ENCODE measurements around the gene USP54. TPM values are rescaled to one million over a fixed set of nuclear protein-coding genes. Genes with fewer than 3 reads are reported as not detected.

Gene USP54
- total and polyA plus RNA-seq, 2 experiments from 2014 or later: 4.2 to 6.8 TPM

DNA sequence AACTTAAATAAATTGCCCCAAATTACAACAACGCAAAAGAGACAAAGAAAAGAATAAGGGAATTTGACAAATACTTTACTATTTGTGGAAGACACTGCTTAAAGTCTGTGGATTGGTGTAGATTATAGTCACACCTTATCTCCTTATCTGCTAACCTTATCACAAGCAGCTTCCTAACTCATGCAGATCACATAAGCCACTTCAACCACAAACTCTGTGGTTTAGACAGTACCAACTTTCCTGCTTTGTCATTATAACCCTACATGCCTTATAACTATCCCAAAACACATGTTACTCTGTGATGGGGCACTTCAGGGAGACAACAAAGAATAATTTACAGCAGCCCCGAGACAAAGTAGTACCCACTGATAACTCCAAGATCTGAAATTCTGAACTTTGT, 53.9 kb downstream of the USP54 start:
- no peaks in the 10 kb centered on the region for H3K79me2 ChIP-seq (ENCODE audit: insufficient read depth)
- H3K9me3 ChIP-seq (ENCODE audit: low read depth): no peaks in the 10 kb centered on the region
- in situ Hi-C loops (cut with MboI): no loop called here
- H4K20me1 ChIP-seq (ENCODE audit: insufficient read depth): no peaks in the 10 kb centered on the region
- H3K9ac ChIP-seq: no peak overlapping the region
- no peak overlapping the region for H3K27ac ChIP-seq
- no peaks in the 10 kb centered on the region for H3K9me2 ChIP-seq (ENCODE audit: insufficient read depth)
- WGBS, 2 experiments (ENCODE audit: low coverage in 1 of 2, low lambda C conversion rate in 2 of 2, missing lambda C conversion rate in 2 of 2): 97 to 98% methylated on average over 2 of the region's 2 CpGs
- no peak for TF ChIP-seq EZH2phosphoT487 (IDR thresholded peaks at IDR 0.05; ENCODE audit: insufficient read depth, low read depth)
- no peak for TF ChIP-seq EZH2 (IDR thresholded peaks at IDR 0.05; ENCODE audit: insufficient read depth, poor library complexity, severe bottlenecking)
- H3K4me1 ChIP-seq (ENCODE audit: insufficient read depth): no peaks in the 10 kb centered on the region
- H2AFZ ChIP-seq: no peak overlapping the region
- no peaks in the 10 kb centered on the region for H3K36me3 ChIP-seq (ENCODE audit: low read depth)
- no peak for DNase-seq
- H3K27me3 ChIP-seq (replicated peaks; ENCODE audit: insufficient read depth): no peaks in the 10 kb centered on the region
- no peak overlapping the region for H3K4me2 ChIP-seq (ENCODE audit: unreplicated experiment)
- no peaks in the 10 kb centered on the region for H3F3A ChIP-seq (ENCODE audit: insufficient read depth)
- no peak overlapping the region for H3K4me3 ChIP-seq

DNA sequence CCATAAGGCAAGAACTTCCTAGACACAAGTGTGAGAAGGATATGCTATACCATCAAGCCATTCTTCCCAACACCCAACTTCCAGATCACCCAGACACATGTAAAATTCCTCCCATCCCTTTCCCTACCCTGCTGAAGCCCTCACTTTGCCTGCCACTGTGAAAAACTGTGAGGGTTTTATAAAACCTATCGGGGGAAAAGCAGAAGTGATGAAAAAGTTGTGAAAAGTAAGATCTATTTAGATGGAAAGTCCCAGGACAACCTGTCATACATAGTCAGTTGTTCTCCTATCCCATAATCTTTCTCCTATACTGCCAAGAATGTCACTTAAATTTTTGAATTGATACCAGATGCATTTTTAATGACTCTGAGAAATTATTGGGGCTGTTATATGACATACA, 56.3 kb downstream of the USP54 start:
- in situ Hi-C loops (cut with MboI): loop anchor here (5.0 kb wide), 1 partner anchor 107 kb away; the partner anchor contains the start of gene MYOZ1
- 84 to 91% methylated on average over 1 of the region's 1 CpG for WGBS, 2 experiments (ENCODE audit: low coverage in 1 of 2, low lambda C conversion rate in 2 of 2, missing lambda C conversion rate in 2 of 2)
- H3K27me3 ChIP-seq (replicated peaks; ENCODE audit: insufficient read depth): no peaks in the 10 kb centered on the region
- H3K4me1 ChIP-seq (ENCODE audit: insufficient read depth): no peaks in the 10 kb centered on the region
- TF ChIP-seq EZH2phosphoT487 (IDR thresholded peaks at IDR 0.05; ENCODE audit: insufficient read depth, low read depth) (no peak), EZH2 (IDR thresholded peaks at IDR 0.05; ENCODE audit: insufficient read depth, poor library complexity, severe bottlenecking) (no peak)
- H3K4me3 ChIP-seq: no peak overlapping the region
- no peaks in the 10 kb centered on the region for H3F3A ChIP-seq (ENCODE audit: insufficient read depth)
- no peaks in the 10 kb centered on the region for H3K36me3 ChIP-seq (ENCODE audit: low read depth)
- H2AFZ ChIP-seq: no peak overlapping the region
- no peak for DNase-seq
- no peaks in the 10 kb centered on the region for H3K9me3 ChIP-seq (ENCODE audit: low read depth)
- H4K20me1 ChIP-seq (ENCODE audit: insufficient read depth): no peaks in the 10 kb centered on the region
- no peaks in the 10 kb centered on the region for H3K79me2 ChIP-seq (ENCODE audit: insufficient read depth)
- H3K9ac ChIP-seq: no peak overlapping the region
- H3K27ac ChIP-seq: no peak overlapping the region
- H3K9me2 ChIP-seq (ENCODE audit: insufficient read depth): no peaks in the 10 kb centered on the region
- no peak overlapping the region for H3K4me2 ChIP-seq (ENCODE audit: unreplicated experiment)

DNA sequence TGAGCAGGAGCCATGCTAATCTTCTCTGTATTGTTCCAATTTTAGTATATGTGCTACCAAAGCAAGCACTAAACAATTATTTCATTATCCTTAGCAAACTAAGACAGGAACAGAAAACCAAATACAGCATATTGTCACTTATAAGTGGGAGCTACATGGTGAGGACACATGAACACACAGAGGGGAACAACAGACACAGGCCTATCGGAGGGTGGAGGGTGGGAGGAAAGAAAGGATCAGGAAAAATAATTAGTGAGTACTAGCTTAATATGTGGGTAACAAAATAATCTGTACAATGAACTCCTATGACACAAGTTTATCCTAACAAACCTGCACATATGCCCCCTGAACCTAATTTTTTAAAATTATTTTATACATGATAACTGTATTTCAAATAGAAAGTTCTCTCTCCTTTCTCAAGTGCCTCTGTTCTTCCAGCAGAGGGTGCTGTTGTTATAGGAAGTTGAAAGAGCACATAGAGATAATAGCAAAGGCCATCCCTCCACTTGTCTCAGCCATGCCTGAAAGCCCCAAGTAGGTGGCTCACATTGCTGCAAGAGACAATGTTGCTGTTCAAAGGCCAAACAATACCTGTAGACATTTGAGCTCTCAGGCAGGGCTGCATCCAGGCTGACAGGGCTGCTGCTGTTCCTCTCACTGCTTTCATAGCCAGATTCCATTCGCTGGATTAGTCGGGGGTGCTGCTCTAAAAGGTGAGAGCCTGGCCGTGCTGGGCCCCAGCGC, 61.9 kb downstream of the USP54 start:
- in situ Hi-C loops (cut with MboI): no loop called here
- Histone ChIP-seq H3K79me2 (ENCODE audit: insufficient read depth) (no peaks in the 10 kb centered on the region), H3K4me2 (ENCODE audit: unreplicated experiment) (no peak overlapping the region), H3K4me1 (ENCODE audit: insufficient read depth) (no peaks in the 10 kb centered on the region), H3K27me3 (replicated peaks; ENCODE audit: insufficient read depth) (no peaks in the 10 kb centered on the region), H4K20me1 (ENCODE audit: insufficient read depth) (no peaks in the 10 kb centered on the region), H3K4me3 (no peak overlapping the region), H2AFZ (no peak overlapping the region), H3K9ac (no peak overlapping the region), H3K9me2 (ENCODE audit: insufficient read depth) (no peaks in the 10 kb centered on the region), H3K27ac (no peak overlapping the region), H3K9me3 (ENCODE audit: low read depth) (no peaks in the 10 kb centered on the region), H3K36me3 (ENCODE audit: low read depth) (no peaks in the 10 kb centered on the region), H3F3A (ENCODE audit: insufficient read depth) (no peaks in the 10 kb centered on the region)
- WGBS, 2 experiments (ENCODE audit: low coverage in 1 of 2, low lambda C conversion rate in 2 of 2, missing lambda C conversion rate in 2 of 2): 97 to 100% methylated on average over 5 of the region's 5 CpGs
- TF ChIP-seq EZH2 (IDR thresholded peaks at IDR 0.05; ENCODE audit: insufficient read depth, poor library complexity, severe bottlenecking): no peak
- TF ChIP-seq EZH2phosphoT487 (IDR thresholded peaks at IDR 0.05; ENCODE audit: insufficient read depth, low read depth): no peak
- DNase-seq: peak; percentile 87

DNA sequence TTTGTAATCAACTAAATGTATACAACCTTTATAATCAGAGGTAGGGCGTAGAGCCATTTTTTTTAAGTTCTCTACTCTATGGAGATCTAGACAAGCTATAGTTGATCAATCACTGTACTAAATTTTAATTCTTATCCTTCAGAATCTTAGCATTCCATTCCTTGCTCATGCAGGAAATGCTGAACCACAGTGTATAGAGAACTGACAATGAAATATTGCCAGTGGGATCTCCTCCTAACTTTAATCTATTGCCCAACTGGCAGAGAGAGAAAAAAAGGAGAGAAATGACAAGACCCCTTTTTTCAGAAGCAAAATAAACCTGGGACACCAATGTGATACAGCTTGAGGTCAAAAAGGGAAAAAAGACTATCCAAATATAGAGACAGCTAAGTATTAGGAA, 68.9 kb downstream of the USP54 start:
- no peak for TF ChIP-seq EZH2phosphoT487 (IDR thresholded peaks at IDR 0.05; ENCODE audit: insufficient read depth, low read depth)
- TF ChIP-seq EZH2 (IDR thresholded peaks at IDR 0.05; ENCODE audit: insufficient read depth, poor library complexity, severe bottlenecking): no peak
- H3F3A ChIP-seq (ENCODE audit: insufficient read depth): no peaks in the 10 kb centered on the region; the same call in 1 of the 2 replicates
- H3K27ac ChIP-seq: no peak overlapping the region
- H3K4me1 ChIP-seq (ENCODE audit: insufficient read depth): peaks cover 9% of the 10 kb centered on the region
- H4K20me1 ChIP-seq (ENCODE audit: insufficient read depth): no peaks in the 10 kb centered on the region
- H3K27me3 ChIP-seq (replicated peaks; ENCODE audit: insufficient read depth): no peaks in the 10 kb centered on the region
- 56 to 67% methylated on average over 1 of the region's 1 CpG for WGBS, 2 experiments (ENCODE audit: low coverage in 1 of 2, low lambda C conversion rate in 2 of 2, missing lambda C conversion rate in 2 of 2)
- H3K9me2 ChIP-seq (ENCODE audit: insufficient read depth): no peaks in the 10 kb centered on the region
- no peaks in the 10 kb centered on the region for H3K79me2 ChIP-seq (ENCODE audit: insufficient read depth)
- no peak overlapping the region for H3K9ac ChIP-seq
- no peaks in the 10 kb centered on the region for H3K36me3 ChIP-seq (ENCODE audit: low read depth)
- no peaks in the 10 kb centered on the region for H3K9me3 ChIP-seq (ENCODE audit: low read depth)
- H3K4me3 ChIP-seq: no peak overlapping the region
- in situ Hi-C loops (cut with MboI): no loop called here
- DNase-seq: peak; percentile 32
- no peak overlapping the region for H2AFZ ChIP-seq
- no peak overlapping the region for H3K4me2 ChIP-seq (ENCODE audit: unreplicated experiment)

All from GM23248 (cell line).